ENCODE results near the gene EMCN.
"Not testable (repeated sequence)": the region's sequence is repeated elsewhere in the genome, so short reads cannot be mapped to it uniquely, and the experiment has no call there.

Gene EMCN

GRCh38 chr4:100492129-100492528 lies 25.7 kb downstream of the EMCN start:
- DNase-seq, result no peak

- DNase-seq, result no peak
These were observed 28.5 kb downstream of the EMCN start for GRCh38 chr4:100489305-100489704.

GRCh38 chr4:100486496-100486895 lies 31.3 kb downstream of the EMCN start:
- peak in 1 of 3 experiments; percentile 2 for DNase-seq

- no peak for DNase-seq
These were observed 34.0 kb downstream of the EMCN start for GRCh38 chr4:100483796-100484195.

- no peak for DNase-seq
These were observed 37.9 kb downstream of the EMCN start for GRCh38 chr4:100479971-100480370.

- DNase-seq, result no peak
These were observed 48.3 kb downstream of the EMCN start for GRCh38 chr4:100469555-100469954.

GRCh38 chr4:100466501-100466900 lies 51.3 kb downstream of the EMCN start:
- DNase-seq, result no peak

- DNase-seq, result no peak
These were observed 55.8 kb downstream of the EMCN start for GRCh38 chr4:100461807-100462605.

GRCh38 chr4:100450449-100450848 lies 67.4 kb downstream of the EMCN start:
- no peak for DNase-seq

GRCh38 chr4:100431416-100431815 lies 86.4 kb downstream of the EMCN start:
- no peak for DNase-seq

- no peak for DNase-seq
These were observed 87.4 kb downstream of the EMCN start for GRCh38 chr4:100430451-100430850.

- no peak for DNase-seq
These were observed 88.2 kb downstream of the EMCN start for GRCh38 chr4:100429616-100430015.

- DNase-seq, result no peak
These were observed 89.8 kb downstream of the EMCN start for GRCh38 chr4:100428051-100428450.

- no peak for DNase-seq
These were observed 93.4 kb downstream of the EMCN start for GRCh38 chr4:100424376-100424775.

- DNase-seq, result no peak
These were observed 94.9 kb downstream of the EMCN start for GRCh38 chr4:100422894-100423293.

- peak in 2 of 3 experiments; percentile 4 to 54 for DNase-seq
These were observed 96.4 kb downstream of the EMCN start for GRCh38 chr4:100421361-100421978.

GRCh38 chr4:100420571-100420970 lies 97.3 kb downstream of the EMCN start:
- DNase-seq, result no peak

- DNase-seq, result peak in 1 of 3 experiments; percentile 39
These were observed 100.3 kb downstream of the EMCN start for GRCh38 chr4:100417565-100417964.

GRCh38 chr4:100414016-100414790 lies 103.6 kb downstream of the EMCN start:
- DNase-seq, result no peak

GRCh38 chr4:100391863-100392262 lies 126.0 kb downstream of the EMCN start:
- DNase-seq, result no peak

- no peak for DNase-seq
These were observed 126.7 kb downstream of the EMCN start for GRCh38 chr4:100391086-100391485.

- no peak for DNase-seq
These were observed 131.6 kb downstream of the EMCN start for GRCh38 chr4:100386270-100386669.

GRCh38 chr4:100380401-100380800 lies 137.4 kb downstream of the EMCN start:
- DNase-seq, result not testable (repeated sequence)
